A673 (cell line): ENCODE measurements around the gene LONRF3. TPM values are rescaled to one million over a fixed set of nuclear protein-coding genes. Genes with fewer than 3 reads are reported as not detected.

Experiments used
- BruUV-seq: library from RNA; stranded (reverse); fragments of 400-500 nt; replicated peaks from 2 replicates; lab custom pipeline; 2021; lab: Mats Ljungman, UMichigan
- CTCF ChIA-PET: fragments of 300-600 bp; sonication (Branson Sonifier 250); formaldehyde crosslinking; loops from one replicate; lab custom pipeline; 2022; ENCODE audit warnings: antibody characterized with exemption; lab: Charles Lee
- POLR2A ChIA-PET: fragments of 300-600 bp; sonication (Branson Sonifier 250); formaldehyde crosslinking; loops from one replicate; lab custom pipeline; 2022; ENCODE audit warnings: antibody characterized with exemption; ENCODE audit not compliant: low non-redundant PET; lab: Charles Lee
- DNase-seq: peaks from one replicate; pipeline ENCODE4 v3.0.0-alpha.2; 2015; ENCODE audit warnings: low spot score
- H3K27ac ChIP-seq: fragments of 200-600 bp; sonication (generic); 2 replicates; pipeline ENCODE4 v1.5.1; 2016; ENCODE audit warnings: mixed run types, low read depth, mild to moderate bottlenecking, mixed read lengths, antibody characterized with exemption, low read length; ENCODE audit not compliant: poor library complexity, severe bottlenecking
- H3K27me3 ChIP-seq: fragments of 200-600 bp; sonication (generic); replicated peaks from 2 replicates; pipeline ENCODE4 v1.6.1; 2017; ENCODE audit warnings: mixed run types, low read depth, mild to moderate bottlenecking, mixed read lengths, antibody characterized with exemption, low read length; ENCODE audit not compliant: insufficient read depth, poor library complexity
- H3K36me3 ChIP-seq: fragments of 200-600 bp; sonication (generic); 2 replicates; pipeline ENCODE4 v1.6.1; 2016; ENCODE audit warnings: mixed run types, mild to moderate bottlenecking, mixed read lengths, antibody characterized with exemption, low read length; ENCODE audit not compliant: insufficient read depth, poor library complexity, severe bottlenecking
- H3K4me1 ChIP-seq: fragments of 200-600 bp; sonication (generic); 2 replicates; pipeline ENCODE4 v1.6.1; 2017; ENCODE audit warnings: mixed run types, mild to moderate bottlenecking, mixed read lengths, antibody characterized with exemption, low read length; ENCODE audit not compliant: insufficient read depth, poor library complexity, severe bottlenecking
- H3K4me3 ChIP-seq: fragments of 200-600 bp; sonication (generic); 2 replicates; pipeline ENCODE4 v1.5.1; 2016; ENCODE audit warnings: low read depth, mixed run types, mild to moderate bottlenecking, mixed read lengths, low read length; ENCODE audit not compliant: poor library complexity, severe bottlenecking
- H3K9me3 ChIP-seq: fragments of 200-600 bp; sonication (generic); 2 replicates; pipeline ENCODE4 v1.6.1; 2016; ENCODE audit warnings: mixed run types, low read depth, mild to moderate bottlenecking, mixed read lengths, antibody characterized with exemption, low read length; ENCODE audit not compliant: poor library complexity, severe bottlenecking
- CTCF ChIP-seq: fragments of 300-800, 200-600 bp; sonication (generic); conservative IDR thresholded peaks from 2 replicates; pipeline ENCODE4 v1.5.1; 2017; ENCODE audit warnings: low read depth, mild to moderate bottlenecking, antibody characterized with exemption, low read length, moderate library complexity, mixed read lengths
- EZH2 ChIP-seq: fragments of 200-600 bp; sonication (generic); IDR thresholded peaks from 2 replicates; pipeline ENCODE4 v1.6.1; 2017; ENCODE audit warnings: borderline replicate concordance, low read depth, mild to moderate bottlenecking, mixed read lengths, antibody characterized with exemption, low read length; ENCODE audit not compliant: poor library complexity, severe bottlenecking
- intact Hi-C: fragments of 100-400 bp; cut with micrococcal nuclease; formaldehyde crosslinking; loops from one replicate; pipeline ENCODE4 v1.10.0; 2022; ENCODE audit not compliant: unreplicated experiment
- total RNA-seq: library from RNA; stranded (reverse); gene quantifications from 2 replicates; pipeline ENCODE4 v1.2.3, GENCODE V29; 2021

LONRF3 gene
- total RNA-seq, 1 experiment from 2014 or later: 0.11 TPM

DNA sequence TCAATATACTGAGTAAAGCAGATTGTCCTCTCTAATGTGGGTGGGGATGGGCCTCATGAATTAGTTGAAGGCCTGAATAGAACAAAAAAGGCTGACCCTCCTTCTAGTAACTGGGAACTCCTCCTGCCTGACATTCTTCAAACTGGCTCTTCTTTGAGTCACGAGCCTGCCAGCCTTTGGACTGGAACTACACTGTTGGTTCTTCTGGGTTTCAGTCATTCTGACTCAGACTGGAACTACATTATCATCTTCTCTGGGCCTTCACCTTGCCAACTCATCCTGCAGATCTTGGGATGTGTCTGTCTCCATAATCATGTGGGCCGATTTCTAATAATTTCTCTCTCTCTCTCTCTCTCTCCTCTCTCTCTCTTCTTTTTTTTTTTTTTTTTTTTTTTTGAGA is 71.5 kb downstream of the LONRF3 start:
- Histone ChIP-seq H3K27me3 (peaks cover 4% of the 10 kb centered on the region), H3K4me1 (no peaks in the 10 kb centered on the region), H3K36me3 (no peaks in the 10 kb centered on the region), H3K4me3 (no peak overlapping the region), H3K27ac (no peak overlapping the region), H3K9me3 (no peaks in the 10 kb centered on the region)
- CTCF ChIA-PET: interaction anchor here (0.6 kb wide), 1 partner anchor 128 kb away, joined by 4 read pairs; no protein-coding TSS in a partner anchor
- no peak for DNase-seq
- TF ChIP-seq EZH2 (no peak), CTCF (no peak)
- POLR2A ChIA-PET: no interaction called here
- BruUV-seq: no TSS peak
- intact Hi-C loops: no loop called here

GRCh38 chrX:119055687-119056086 is 81.3 kb downstream of the LONRF3 start:
- TF ChIP-seq EZH2 (no peak), CTCF (no peak)
- Histone ChIP-seq H3K9me3 (no peaks in the 10 kb centered on the region), H3K27ac (no peak overlapping the region), H3K4me3 (no peak overlapping the region), H3K36me3 (no peaks in the 10 kb centered on the region), H3K27me3 (peaks cover 3% of the 10 kb centered on the region), H3K4me1 (no peaks in the 10 kb centered on the region)
- ChIA-PET CTCF (no interaction called here), POLR2A (no interaction called here)
- DNase-seq: no peak
- BruUV-seq: no TSS peak
- intact Hi-C loops: no loop called here

GRCh38 chrX:119062750-119063374 is 88.4 kb downstream of the LONRF3 start:
- intact Hi-C loops: no loop called here
- H3K36me3 ChIP-seq: no peaks in the 10 kb centered on the region
- CTCF ChIA-PET: no interaction called here
- POLR2A ChIA-PET: interaction anchor here (0.6 kb wide), 1 partner anchor 129 kb away, joined by 4 read pairs; no protein-coding TSS in a partner anchor
- no peaks in the 10 kb centered on the region for H3K9me3 ChIP-seq
- no peak overlapping the region for H3K4me3 ChIP-seq
- no TSS peak for BruUV-seq
- H3K4me1 ChIP-seq: peaks cover 12% of the 10 kb centered on the region
- H3K27ac ChIP-seq: no peak overlapping the region
- peak; percentile 77 for DNase-seq
- H3K27me3 ChIP-seq: peaks cover 5% of the 10 kb centered on the region
- TF ChIP-seq CTCF: no peak
